Gastrocnemius medialis (tissue), 4 donors: ENCODE results near the gene SASH1.
A peak's percentile ranks its signal among the peaks of the same experiment; 100 is the strongest.

Source experiments
- CTCF ChIP-seq, 5 experiments: fragments of 450-650 bp in 3 of 5; fragments of 200-600 bp in 2 of 5; sonication (generic) in 2 of 5; IDR thresholded peaks in 4 of 5; conservative IDR thresholded peaks in 1 of 5; 1 replicate in 4 of 5; 2 replicates in 1 of 5; pipeline ENCODE4 v1.5.1; 2016 to 2019; ENCODE audit warnings: antibody characterized with exemption in 5 of 5, mild to moderate bottlenecking in 3 of 5, moderate library complexity in 3 of 5
- POLR2A ChIP-seq, 2 donors: fragments of 450-650 bp; IDR thresholded peaks; one replicate each; pipeline ENCODE4 v1.6.1; 2017; ENCODE audit warnings: antibody characterized with exemption in 2 of 2, mild to moderate bottlenecking in 2 of 2, moderate library complexity in 2 of 2

GRCh38 chr6:148577687-148578488 is 235.2 kb downstream of the SASH1 start:
- peak; percentile 54 to 90 (median 81) for TF ChIP-seq CTCF (IDR thresholded peaks at IDR 0.05 in 4 of 5, conservative IDR thresholded peaks at IDR 0.05 in 1 of 5)
- TF ChIP-seq POLR2A (IDR thresholded peaks at IDR 0.05), result no peak
